ENCODE results near the gene CD22.

The CD22 gene

GRCh38 chr19:35314031-35314430, 15.0 kb upstream of the CD22 start:
- no peak for DNase-seq (ENCODE audit: low read depth)

- DNase-seq (ENCODE audit: low read depth): no peak
Observed at GRCh38 chr19:35314858-35315470, 14.0 kb upstream of the CD22 start.

GRCh38 chr19:35315883-35316282, 13.1 kb upstream of the CD22 start:
- no peak for DNase-seq (ENCODE audit: low read depth)

- no peak for DNase-seq (ENCODE audit: low read depth)
Observed at GRCh38 chr19:35316560-35316959, 12.4 kb upstream of the CD22 start.

- DNase-seq (ENCODE audit: low read depth): no peak
Observed at GRCh38 chr19:35317464-35318043, 11.4 kb upstream of the CD22 start.

GRCh38 chr19:35318679-35319448, 10.1 kb upstream of the CD22 start:
- DNase-seq (ENCODE audit: low read depth): peak; percentile 96

- DNase-seq (ENCODE audit: low read depth): no peak
Observed at GRCh38 chr19:35320065-35320713, 8.8 kb upstream of the CD22 start.

GRCh38 chr19:35321291-35321690, 7.7 kb upstream of the CD22 start:
- no peak for DNase-seq (ENCODE audit: low read depth)

- DNase-seq (ENCODE audit: low read depth): no peak
Observed at GRCh38 chr19:35322014-35322413, 7.0 kb upstream of the CD22 start.

- no peak for DNase-seq (ENCODE audit: low read depth)
Observed at GRCh38 chr19:35327642-35328041, 1.3 kb upstream of the CD22 start.

GRCh38 chr19:35329323-35329722, 336 bp downstream of the CD22 start:
- DNase-seq (ENCODE audit: low read depth): no peak

- DNase-seq (ENCODE audit: low read depth): no peak
Observed at GRCh38 chr19:35330475-35330874, 1.5 kb downstream of the CD22 start.

- no peak for DNase-seq (ENCODE audit: low read depth)
Observed at GRCh38 chr19:35331551-35332214, 2.7 kb downstream of the CD22 start.

GRCh38 chr19:35332817-35333216, 3.8 kb downstream of the CD22 start:
- no peak for DNase-seq (ENCODE audit: low read depth)

- no peak for DNase-seq (ENCODE audit: low read depth)
Observed at GRCh38 chr19:35334144-35334753, 5.3 kb downstream of the CD22 start.

GRCh38 chr19:35336166-35336955, 7.4 kb downstream of the CD22 start:
- no peak for DNase-seq (ENCODE audit: low read depth)

- DNase-seq (ENCODE audit: low read depth): no peak
Observed at GRCh38 chr19:35337097-35337983, 8.4 kb downstream of the CD22 start.

GRCh38 chr19:35337984-35338296, 9.0 kb downstream of the CD22 start:
- no peak for DNase-seq (ENCODE audit: low read depth)

GRCh38 chr19:35340431-35340830, 11.4 kb downstream of the CD22 start:
- no peak for DNase-seq (ENCODE audit: low read depth)

- no peak for DNase-seq (ENCODE audit: low read depth)
Observed at GRCh38 chr19:35341006-35341405, 12.0 kb downstream of the CD22 start.

Measured in ELR (cell line).